ENCODE data around the gene KLHL20.

- TF ChIP-seq CTCF (IDR thresholded peaks at IDR 0.05) = no peak
- TF ChIP-seq POLR2A (IDR thresholded peaks at IDR 0.05) = no peak
Observed at GRCh38 chr1:173798078-173798477, 83.3 kb downstream of the KLHL20 start.

All from body of pancreas (tissue), 4 donors.